Measurements from ENCODE around the gene TBXA2R.
"Not testable (repeated sequence)": the region's sequence is repeated elsewhere in the genome, so short reads cannot be mapped to it uniquely, and the experiment has no call there.

The TBXA2R gene

DNA sequence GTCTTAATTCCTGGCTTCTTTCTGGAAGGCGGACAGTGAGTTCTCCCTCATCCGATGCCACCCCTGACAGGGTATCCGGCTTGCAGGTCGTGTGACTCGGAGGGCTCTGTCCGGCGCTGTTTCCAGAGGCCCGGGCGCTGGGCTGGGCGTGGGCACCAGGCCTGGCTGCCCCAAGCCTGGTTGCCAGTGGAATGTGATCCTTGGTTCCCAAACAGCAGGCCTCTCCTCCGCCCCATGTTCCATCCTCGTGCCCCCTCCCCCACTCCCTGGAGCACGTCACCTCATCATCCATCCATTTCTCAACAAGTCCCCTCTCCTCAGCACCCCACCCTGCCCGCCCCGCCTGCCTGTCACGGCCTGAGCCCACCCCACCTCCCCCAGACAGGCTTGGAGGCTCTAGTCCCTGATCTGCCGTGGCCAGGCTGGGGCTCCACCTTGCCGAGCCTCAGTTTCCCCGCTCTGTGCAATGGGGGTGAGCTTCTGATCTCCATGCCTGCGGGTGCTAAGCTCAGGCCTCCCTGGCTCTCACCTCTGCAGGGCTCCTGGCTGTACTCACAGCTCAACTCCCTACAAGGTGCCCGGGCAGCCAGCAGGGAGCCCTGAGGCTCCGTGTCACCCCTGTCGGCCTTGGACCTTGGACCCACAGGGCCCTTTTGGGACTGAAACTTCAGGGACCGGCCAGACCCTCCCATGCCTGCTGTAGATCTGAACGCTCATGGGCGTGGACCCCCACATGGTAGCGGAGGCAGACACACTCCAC, 2.3 kb downstream of the TBXA2R start:
- no peak for DNase-seq

DNA sequence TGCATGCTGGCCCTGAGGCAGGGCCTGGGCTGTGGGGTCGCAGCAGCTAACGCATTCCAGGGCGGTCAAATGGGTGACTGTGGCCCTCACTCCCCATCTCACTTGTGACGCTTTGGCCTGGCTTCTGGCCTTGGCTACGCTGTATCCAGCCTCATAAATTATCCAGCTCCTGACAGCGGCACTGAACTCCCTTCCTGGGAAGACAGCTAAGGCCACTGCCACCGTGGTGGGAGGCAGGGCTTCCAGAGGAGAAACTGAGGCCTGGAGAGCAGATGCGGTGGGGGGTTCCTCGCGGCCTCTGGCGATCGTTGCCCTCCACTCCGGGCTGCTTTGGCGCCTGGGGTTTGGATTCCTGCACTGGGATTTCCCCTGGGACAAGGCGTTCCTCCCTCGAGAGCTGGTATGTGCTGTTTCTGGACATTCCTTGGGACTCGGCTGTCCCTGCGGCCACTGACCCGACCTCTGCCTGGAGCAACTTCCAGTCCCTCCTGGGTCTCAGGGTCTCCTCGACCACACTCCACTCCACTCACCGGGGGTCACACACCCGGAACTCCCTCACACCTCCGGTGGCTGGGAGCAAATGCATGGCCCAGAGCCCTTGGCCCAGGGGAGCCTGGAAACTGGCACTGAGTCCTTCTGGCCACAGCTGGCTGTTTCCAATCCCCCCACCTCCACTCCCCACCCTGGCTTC, 3.4 kb downstream of the TBXA2R start:
- no peak for DNase-seq

DNA sequence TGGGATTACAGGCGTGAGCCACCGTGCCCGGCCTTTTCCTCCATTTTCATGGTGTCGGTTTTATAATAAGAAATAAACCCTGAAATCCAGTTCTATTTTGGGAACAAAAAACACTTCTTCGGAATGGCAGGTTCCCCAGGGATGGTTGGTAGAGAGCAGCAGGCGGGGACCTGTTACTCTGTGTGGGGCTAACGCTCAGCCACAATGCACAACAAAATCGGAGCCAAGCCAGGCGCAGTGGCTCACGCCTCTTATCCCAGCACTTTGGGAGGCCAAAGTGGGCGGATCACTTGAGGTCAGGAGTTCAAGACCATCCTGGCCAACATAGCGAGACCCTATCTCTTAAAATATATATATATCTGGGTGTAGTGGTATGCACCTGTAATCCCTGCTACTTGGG, 5.7 kb downstream of the TBXA2R start:
- no peak for DNase-seq

DNA sequence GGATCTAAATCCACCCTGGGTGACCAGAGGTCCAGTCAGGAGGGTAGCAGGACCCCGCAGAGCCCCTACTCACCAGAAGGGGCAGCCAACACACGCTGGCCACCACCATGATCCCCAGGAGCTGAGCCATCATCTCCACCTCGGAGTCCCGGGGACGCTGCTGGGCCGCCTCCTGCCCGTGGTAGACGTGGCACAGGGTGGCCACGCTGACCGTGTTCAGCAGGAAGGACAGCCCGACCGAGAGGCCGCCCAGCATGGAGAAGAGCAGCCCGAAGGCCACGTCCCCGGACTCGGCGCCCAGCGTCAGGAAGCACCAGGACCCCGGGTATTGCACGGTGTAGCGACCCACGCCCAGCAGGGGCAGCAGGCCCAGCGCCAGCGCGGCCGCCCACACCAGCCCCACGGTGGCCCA, 6.9 kb downstream of the TBXA2R start:
- DNase-seq: no peak

DNA sequence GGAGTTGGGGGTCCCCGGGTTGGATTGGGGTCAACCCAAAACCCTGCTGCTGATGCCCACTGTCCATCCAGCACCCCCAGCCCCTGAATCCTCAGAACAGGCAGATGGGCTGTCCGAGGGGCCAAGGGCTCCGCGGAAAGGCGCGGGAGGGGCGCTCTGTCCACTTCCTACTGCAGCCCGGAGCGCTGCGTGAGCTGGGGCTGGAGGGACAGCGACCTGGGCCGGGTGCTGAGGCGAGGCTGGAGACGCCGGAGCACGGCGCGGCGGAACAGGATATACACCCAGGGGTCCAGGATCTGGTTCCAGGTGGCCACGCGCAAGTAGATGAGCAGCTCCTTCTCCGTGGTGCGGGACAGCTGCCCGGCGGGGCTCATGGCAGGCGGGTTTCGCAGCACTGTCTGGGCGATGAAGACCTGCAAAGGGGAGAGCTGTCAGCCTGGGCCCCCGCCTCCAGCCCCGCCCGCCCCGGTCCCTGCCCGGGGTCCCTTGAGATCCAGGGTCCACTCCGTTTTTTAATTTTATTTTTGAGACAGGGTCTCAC, 11.1 kb downstream of the TBXA2R start:
- no peak for DNase-seq

DNA sequence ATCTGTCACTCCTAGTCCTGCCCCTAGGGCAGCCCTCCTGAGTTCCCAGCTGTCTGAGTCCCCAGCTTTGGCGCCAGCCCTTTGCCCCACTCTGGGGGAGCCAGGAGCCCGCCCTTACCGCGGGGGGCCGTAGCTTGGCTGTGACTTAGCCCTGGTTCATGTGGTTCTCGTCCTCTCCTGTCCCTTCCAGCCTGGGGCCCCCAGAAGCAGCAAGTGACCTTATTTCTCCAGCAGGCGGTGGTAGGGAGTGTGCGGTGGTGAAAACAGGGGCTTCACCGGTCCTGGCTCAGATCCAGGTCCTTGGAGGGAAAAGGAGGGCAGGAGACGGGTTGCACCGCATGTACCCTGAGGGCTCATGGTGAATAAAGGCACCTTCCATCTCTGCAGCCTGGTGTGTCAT, 13.5 kb downstream of the TBXA2R start:
- no peak for DNase-seq

DNA sequence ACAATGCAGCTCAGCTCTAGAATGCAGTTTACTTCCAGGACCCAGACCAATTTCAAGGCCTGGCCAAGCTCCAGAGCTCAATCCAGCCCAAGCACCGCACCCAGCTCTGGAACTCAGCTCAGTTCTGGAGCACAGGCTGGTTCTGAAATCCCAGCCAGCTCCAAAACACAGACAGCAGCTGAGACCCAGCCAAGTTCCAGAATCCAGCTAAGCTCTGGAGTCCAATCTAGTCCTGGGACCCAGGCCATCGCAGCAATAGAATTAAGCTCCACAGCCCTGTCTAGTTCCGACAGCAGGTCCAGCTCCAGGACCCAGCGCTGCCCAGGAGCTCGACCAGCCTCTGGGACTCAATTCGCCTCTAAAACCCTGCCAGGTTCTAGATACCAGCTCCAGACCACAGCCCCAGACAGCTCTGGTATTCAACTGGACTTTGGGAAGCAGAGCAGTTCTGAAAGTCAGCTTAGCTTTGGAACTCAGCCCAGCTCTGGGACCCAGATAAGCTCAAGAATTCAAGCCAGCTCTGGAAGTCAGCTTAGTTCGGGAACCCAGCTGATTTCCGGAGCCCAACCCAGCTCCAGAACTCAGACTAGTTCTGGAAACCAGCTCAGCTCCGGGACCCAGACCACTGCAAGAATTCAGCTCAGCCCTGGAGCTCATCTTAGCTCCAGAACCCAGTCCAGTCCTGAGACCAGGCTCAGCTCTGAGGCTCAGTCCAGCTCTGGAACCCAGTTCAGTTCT, 14.6 kb downstream of the TBXA2R start:
- DNase-seq: no peak

DNA sequence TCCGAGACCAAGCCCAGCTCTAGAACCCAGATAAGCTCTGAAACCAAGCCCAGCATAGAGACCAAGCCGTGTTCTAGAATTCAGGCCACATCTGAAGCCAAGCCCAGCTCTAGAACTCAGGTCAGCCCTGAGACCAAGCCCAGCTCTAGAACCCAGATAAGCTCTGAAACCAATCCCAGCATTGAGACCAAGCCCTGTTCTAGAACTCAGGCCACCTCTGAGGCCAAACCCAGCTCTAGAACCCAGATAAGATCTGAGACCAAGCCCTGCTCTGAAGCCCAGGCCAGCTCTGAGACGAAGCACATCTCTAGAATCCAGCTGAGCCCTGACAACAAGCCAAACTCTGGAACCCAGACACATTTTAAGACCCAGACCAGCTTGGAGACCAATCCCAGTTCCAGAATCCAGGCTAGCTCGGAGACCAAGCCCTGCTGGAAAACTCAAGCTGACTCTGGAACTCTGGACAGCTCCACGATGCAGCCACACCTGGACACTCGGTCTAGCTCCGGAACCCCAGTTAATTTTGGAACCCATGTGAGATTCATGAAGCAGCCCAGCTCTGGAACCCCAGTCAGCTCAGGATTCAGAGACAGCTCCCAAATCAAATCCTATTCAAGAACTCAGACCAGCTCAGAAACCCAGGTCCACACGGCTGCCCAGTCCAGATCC, 15.6 kb downstream of the TBXA2R start:
- no peak for DNase-seq

DNA sequence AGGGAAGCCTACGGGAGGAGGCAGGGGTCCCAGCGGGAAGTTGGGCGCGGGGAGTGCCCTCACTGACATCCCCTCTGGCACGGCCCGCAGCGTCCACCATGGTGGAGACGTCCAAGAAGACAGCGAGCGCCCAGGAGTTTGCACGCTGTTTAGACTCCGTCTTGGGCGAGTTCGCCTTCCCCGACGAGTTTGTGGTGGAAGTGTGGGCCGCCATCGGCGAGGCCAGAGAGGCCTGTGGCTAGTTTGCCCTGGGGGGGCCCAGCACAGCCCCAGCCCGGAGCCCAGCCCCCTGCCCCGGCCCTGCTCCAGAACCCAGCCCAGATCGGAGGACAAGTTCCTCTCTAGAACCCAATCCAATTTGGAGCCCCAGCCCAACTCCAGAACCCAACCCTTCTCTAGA, 16.7 kb downstream of the TBXA2R start:
- DNase-seq: no peak

DNA sequence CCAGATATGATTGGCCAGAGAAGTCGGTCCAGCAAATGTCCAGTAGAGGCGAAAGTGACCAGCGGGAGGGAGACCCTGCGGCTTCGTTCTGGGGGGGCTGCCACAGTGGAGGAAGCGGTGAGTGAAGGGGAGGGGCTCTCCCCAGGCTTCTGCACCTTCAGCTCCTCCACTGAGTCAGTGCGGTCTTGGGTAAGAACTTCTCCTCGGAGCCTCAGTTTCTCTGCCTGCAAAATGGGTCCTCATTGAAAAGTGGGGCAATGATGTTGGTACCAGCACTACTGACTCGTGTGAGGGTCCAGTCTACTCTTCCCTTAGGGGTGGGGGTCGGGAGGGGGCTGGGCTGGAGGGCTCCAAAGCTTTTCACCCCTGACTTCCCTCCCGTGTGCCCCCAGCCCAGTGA, 17.2 kb downstream of the TBXA2R start:
- no peak for DNase-seq

DNA sequence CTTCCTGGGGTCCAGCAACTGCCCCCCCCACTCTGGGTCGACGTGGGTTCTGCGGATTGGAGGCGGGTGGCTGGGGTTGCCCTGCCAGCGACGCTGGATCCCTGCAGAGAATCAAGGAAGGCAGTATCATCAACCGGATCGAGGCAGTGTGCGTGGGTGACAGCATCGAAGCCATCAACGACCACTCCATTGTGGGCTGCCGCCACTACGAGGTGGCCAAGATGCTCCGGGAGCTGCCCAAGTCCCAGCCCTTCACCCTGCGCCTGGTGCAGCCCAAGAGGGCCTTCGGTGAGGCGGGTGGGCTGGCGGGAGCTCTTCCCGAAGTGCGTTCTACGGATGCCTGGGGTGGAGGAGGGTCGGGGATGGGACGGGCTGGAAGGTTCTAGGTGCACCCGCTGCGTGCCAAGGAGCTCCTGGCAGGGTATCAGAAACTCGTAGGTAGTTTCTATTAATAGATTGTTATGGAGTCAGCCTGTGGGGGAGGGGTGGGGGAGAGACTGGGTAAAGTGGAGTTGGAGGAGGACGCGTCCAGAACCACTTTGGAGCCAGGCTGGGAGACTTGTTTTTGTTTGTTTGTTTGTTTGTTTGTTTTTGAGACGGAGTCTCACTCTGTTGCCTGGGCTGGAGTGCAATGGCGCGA, 19.8 kb downstream of the TBXA2R start:
- DNase-seq: no peak

DNA sequence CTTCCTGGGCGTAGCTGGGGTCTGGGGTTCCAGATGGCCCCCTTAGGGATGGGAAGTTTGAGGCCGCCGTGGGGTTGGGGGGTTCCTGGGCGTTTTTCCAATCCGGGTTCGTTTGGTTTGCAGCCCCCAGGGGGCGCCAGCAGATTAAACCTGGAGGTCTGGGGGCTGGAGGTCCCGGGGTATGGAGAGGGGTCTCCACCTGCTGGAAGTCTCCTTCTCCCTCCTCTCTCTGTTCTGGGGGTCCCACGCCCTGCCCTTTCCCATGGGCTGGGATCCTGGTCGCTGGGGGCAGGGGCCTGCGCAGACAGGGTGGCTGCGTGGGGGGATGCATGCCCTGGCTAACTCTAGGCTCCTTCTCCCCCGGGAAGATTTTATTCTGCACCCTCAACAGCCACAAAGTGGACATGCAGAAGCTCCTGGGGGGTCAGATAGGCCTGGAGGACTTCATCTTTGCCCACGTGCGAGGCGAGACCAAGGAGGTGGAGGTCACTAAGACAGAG, 20.5 kb downstream of the TBXA2R start:
- peak; percentile 43 for DNase-seq

DNA sequence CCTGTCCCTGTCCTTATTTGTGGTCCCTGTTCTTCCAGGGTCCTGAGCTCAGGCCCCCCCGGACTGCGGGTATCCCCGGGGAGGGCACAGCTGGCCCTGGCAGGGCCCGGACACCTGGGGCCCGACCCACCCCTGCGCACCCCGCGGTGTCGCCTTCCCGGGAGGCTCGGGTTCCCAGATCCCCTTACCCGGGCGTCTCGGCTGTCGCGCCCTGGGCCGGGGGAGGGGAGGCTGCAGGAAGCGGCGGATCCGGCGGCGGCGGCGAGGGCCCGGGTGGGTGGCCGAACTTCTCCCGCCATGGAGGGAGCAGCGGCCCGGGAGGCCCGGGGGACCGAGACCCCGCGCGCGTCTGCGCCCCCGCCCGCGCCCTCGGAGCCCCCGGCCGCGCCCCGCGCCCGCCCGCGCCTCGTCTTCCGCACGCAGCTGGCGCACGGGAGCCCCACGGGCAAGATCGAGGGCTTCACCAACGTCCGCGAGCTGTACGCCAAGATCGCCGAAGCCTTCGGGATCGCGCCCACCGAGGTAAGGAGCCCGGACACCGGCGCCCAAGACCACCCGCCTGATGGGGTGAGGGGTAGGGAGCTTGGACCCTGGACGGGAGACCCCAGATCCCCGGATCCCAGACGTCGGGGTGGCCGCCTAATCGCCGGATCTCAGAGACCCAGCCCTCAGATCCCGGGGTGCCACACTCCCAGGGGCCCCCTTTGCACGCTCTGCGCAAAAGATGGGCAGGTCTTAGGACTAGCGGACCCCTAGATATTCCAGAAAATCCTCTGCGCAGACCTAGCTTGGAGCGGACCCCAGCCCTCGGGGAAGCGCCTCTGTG, 21.2 kb downstream of the TBXA2R start, which contains the start of gene GIPC3:
GIPC3 (plus strand) TSS at position 178 of the 826 bp plus-strand sequence; CDS start at position 298, 120 bp downstream.
- DNase-seq: no peak

DNA sequence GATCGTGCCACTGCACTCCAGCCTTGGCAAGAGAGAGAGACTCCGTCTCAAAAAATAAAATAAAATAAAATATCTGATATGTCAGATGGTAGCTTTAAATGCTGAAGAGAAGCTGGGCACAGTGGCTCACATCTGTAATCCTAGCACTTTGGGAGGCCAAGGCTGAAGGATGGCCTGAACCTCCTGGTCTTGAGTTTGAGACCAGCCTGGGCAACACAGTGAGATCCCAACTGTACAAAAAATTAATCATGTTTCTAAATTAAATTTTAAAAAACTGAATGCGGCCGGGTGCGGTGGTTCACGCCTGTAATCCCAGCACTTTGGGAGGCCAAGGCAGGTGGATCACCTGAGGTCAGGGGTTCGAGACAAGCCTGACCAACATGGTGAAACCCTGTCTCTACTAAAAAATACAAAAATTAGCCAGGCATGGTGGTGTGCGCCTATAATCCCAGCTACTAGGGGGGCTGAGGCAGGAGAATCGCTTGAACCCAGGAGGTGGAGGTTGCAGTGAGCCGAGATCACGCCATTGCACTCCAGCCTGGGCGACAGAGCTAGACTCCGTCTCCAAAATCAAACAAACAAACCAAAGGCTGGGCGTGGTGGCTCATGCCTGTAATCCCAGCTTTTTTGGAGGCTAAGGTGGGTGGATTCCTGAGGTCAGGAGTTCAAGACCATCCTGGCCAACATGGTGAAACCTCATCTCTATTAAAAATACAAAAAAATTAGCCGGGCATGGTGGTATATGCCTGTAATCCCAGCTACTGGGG, 22.5 kb downstream of the TBXA2R start:
- not testable (repeated sequence) for DNase-seq

DNA sequence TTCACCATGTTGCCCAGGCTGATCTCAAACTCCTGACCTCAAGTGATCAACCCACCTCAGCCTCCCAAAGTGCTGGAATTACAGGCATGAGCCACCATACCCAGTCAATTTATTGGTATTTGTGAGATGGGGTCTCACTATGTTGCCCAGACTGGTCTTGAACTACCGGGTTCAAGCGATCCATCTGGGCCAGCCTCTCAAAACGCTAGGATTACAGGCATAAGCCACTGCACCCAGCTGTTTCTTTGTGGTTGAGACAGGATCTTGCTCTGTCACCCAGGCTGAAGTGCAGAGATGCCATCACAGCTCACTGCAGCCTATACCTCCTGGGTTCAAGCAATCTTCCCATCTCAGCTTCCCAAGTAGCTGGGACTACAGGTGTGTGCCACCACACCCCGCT, 24.9 kb downstream of the TBXA2R start:
- DNase-seq: not testable (repeated sequence)

DNA sequence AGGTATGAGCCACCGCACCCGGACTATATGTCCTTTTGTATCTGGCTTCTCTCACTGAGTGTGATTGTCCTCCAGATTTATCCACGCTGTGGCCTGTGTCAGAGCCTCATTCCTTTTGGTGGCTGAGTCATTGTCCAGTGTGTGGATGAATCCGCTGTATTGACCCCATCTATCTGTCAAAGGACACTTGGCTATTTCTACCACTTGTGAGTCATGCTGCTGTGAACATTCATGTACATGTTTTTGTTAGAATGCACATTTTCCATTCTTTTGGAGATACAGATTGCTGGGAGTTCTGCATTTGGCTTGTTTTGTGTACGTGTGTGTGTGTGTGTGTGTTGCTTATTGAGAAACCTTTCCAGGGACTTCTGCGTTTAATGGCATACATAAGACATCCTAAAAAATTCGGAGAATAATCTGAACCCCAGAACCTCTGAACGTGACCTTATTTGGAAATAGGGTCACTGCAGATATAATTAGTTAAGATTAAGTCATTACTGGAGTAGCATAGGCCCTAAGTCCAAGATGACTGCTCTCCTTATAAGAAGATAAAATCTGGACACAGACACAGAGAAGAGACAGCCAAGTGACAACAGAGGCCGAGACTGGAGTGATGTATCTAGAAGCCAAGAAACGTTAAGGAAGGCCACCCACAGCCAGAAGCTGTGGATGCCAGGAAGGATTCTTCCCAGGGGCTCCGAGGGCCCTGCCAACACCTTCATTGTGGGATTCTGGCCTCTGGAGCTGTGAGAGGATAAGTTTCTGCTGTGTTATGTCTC, 26.3 kb downstream of the TBXA2R start:
- no peak for DNase-seq

DNA sequence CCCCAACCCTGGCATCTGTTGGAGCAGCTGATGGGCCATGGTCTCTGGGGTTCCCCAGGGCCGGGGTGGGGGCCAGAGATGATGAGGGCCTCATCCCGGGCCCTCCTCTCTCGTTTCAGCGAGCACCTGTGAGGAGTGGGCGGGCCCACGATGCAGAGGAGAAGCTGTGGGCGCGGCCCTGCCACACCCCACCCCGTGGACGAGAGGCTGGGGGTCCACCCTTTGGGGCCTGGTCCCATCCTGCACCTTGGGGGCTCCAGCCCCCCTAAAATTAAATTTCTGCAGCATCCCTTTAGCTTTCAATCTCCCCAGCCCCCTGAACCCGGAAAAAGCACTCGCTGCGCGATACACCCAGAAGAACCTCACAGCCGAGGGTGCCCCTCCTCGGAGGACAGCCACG, 28.3 kb downstream of the TBXA2R start:
- DNase-seq: no peak

DNA sequence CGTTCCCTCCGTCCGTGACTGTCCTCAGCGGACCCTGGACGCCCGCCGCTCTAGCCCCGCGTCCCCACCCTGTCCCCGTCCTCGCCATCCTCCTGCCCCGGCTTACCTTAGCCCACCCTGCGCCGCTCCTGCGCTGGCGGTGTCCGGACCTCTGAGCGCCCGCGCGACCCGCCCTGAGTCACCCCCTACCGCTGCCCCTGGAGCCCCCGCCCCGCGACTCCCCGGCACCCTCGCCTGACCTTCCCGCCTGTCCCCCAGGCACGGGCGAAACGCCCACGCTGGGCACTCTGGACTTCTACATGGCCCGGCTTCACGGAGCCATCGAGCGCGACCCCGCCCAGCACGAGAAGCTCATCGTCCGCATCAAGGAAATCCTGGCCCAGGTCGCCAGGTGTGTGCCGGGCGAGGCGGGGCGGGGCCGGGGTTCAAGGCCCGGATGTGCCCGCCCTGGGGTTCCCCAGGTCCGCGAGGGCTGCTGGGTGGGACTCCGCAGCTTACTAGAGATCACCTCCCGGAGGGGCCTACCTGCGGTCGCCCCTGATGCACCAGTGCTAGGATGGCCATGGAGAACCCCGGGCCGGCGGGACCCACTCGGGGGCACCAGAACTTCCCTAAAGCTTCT, 28.8 kb downstream of the TBXA2R start:
- no peak for DNase-seq
